K562 (cell line): ENCODE results near the gene AP3B2. TPM values are rescaled to one million over a fixed set of nuclear protein-coding genes. Genes with fewer than 3 reads are reported as not detected.

Source experiments
- ATAC-seq: fragments of 200-7000 bp; cut with Tn5 transposase; 3 replicates; pipeline ENCODE4 v1.9.1; 2020; ENCODE audit warnings: moderate library complexity
- BruUV-seq: library from RNA; stranded (reverse); fragments of 400-500 nt; replicated peaks from 2 replicates; lab custom pipeline; 2021; lab: Mats Ljungman, UMichigan
- CTCF ChIA-PET: fragments of 300-600 bp; formaldehyde crosslinking; extraction: SDS; loops from one replicate; lab custom pipeline; 2021; ENCODE audit warnings: low intra/inter-chr PET ratio; lab: Yijun Ruan, JAX
- POLR2A ChIA-PET: fragments of 300-600, 350-650 bp; sonication (Branson Sonifier 250); formaldehyde crosslinking; extraction: SDS; loops from one replicate; lab custom pipeline; 2021; ENCODE audit warnings: antibody characterized with exemption, inconsistent platforms; lab: Yijun Ruan, JAX
- DNase-seq, 4 experiments: peaks; one replicate each; pipeline versions ENCODE4 v3.0.0 to v3.0.0-alpha.2; 2011 to 2018; ENCODE audit warnings: low spot score in 3 of 4, mixed read lengths in 3 of 4; ENCODE audit errors: extremely low read depth in 1 of 4
- FAIRE-seq: peaks from 2 replicates; lab custom pipeline; 2011; peaks lifted over from hg19 to GRCh38; lab: Jason Lieb, UNC
- H2AFZ ChIP-seq: 2 replicates; pipeline ENCODE4 v1.6.0; 2011; ENCODE audit warnings: low read depth, low read length, control low read depth, inconsistent platforms
- H3K27ac ChIP-seq: fragments of 200-600 bp; 3 replicates; pipeline ENCODE4 v1.8.0; 2011; ENCODE audit warnings: low read depth, mild to moderate bottlenecking, control low read depth, inconsistent platforms, low read length, moderate library complexity, mixed read lengths; ENCODE audit errors: extremely low read depth
- H3K27me3 ChIP-seq, 2 experiments: fragments of 300-600 bp in 1 of 2; 2 replicates in 1 of 2; 3 replicates in 1 of 2; pipeline versions ENCODE4 v1.6.0 to v1.8.0; 2011; ENCODE audit warnings: inconsistent platforms in 2 of 2, low read length in 2 of 2, mild to moderate bottlenecking in 1 of 2, mixed read lengths in 1 of 2, moderate library complexity in 1 of 2; ENCODE audit not compliant: control insufficient read depth in 2 of 2, insufficient read depth in 2 of 2
- H3K36me3 ChIP-seq: fragments of 300-600 bp; 3 replicates; pipeline ENCODE4 v1.8.0; 2011; ENCODE audit warnings: mild to moderate bottlenecking, low read length, inconsistent platforms; ENCODE audit not compliant: control insufficient read depth, insufficient read depth
- H3K4me1 ChIP-seq, 2 experiments: fragments of 200-600 bp in 1 of 2; replicated peaks in 1 of 2; 2 replicates in 1 of 2; 3 replicates in 1 of 2; pipeline versions ENCODE4 v1.5.1 to v1.8.0; 2011; ENCODE audit warnings: inconsistent platforms in 2 of 2, low read length in 2 of 2, mild to moderate bottlenecking in 1 of 2, mixed read lengths in 1 of 2, moderate library complexity in 1 of 2; ENCODE audit not compliant: control insufficient read depth in 2 of 2, insufficient read depth in 2 of 2
- H3K4me2 ChIP-seq: 2 replicates; pipeline ENCODE4 v1.6.1; 2011; ENCODE audit warnings: low read length, control low read depth, inconsistent platforms, mixed read lengths; ENCODE audit not compliant: insufficient read depth
- H3K4me3 ChIP-seq: fragments of 200-600 bp; sonication (generic), shearing (Covaris generic); 2 replicates; pipeline ENCODE4 v1.5.1; 2016; ENCODE audit warnings: control low read depth, inconsistent platforms
- H3K79me2 ChIP-seq: fragments of 200-600 bp; 3 replicates; pipeline ENCODE4 v1.8.0; 2011; ENCODE audit warnings: low read length, inconsistent platforms; ENCODE audit not compliant: control insufficient read depth, insufficient read depth
- H3K9ac ChIP-seq, 2 experiments: 2 replicates each; pipeline versions ENCODE4 v1.6.0 to v1.6.1; 2011; ENCODE audit warnings: low read depth in 2 of 2, low read length in 2 of 2, control low read depth in 1 of 2, inconsistent platforms in 1 of 2, mild to moderate bottlenecking in 1 of 2, mixed read lengths in 1 of 2; ENCODE audit not compliant: insufficient read depth in 1 of 2
- H3K9me1 ChIP-seq: one replicate; pipeline ENCODE4 v1.6.0; 2011; ENCODE audit warnings: inconsistent platforms, mild to moderate bottlenecking, low read length, moderate library complexity; ENCODE audit not compliant: control insufficient read depth, insufficient read depth
- H3K9me3 ChIP-seq: replicated peaks from 2 replicates; pipeline ENCODE4 v1.5.1; 2011; ENCODE audit warnings: low read depth, low read length, inconsistent platforms; ENCODE audit not compliant: control insufficient read depth, insufficient read depth
- H4K20me1 ChIP-seq: replicated peaks from 2 replicates; pipeline ENCODE4 v1.6.1; 2011; ENCODE audit warnings: low read length, inconsistent platforms, mixed read lengths; ENCODE audit not compliant: control insufficient read depth, insufficient read depth
- CGGBP1 ChIP-seq: fragments of 250-450 bp; sonication (Bioruptor Pico); IDR thresholded peaks from 2 replicates; pipeline ENCODE4 v1.9.0; 2021; ENCODE audit warnings: mild to moderate bottlenecking
- CHD1 ChIP-seq: fragments of 200-600 bp; sonication (generic); IDR thresholded peaks from one replicate; pipeline ENCODE4 v1.6.1; 2012; ENCODE audit warnings: mild to moderate bottlenecking, moderate library complexity, low read length, inconsistent platforms
- COPS2 ChIP-seq: fragments of 450-650 bp; conservative IDR thresholded peaks from 2 replicates; pipeline ENCODE4 v1.6.1; 2016; ENCODE audit warnings: mild to moderate bottlenecking, moderate library complexity
- CTCF ChIP-seq, 3 experiments: IDR thresholded peaks in 2 of 3; conservative IDR thresholded peaks in 1 of 3; 2 replicates each; pipeline ENCODE4 v1.5.1; 2011 to 2012; ENCODE audit warnings: low read length in 3 of 3, mild to moderate bottlenecking in 3 of 3, control low read depth in 2 of 3, improper control_type of control experiment in 1 of 3, inconsistent platforms in 1 of 3, low read depth in 1 of 3, mixed read lengths in 1 of 3, moderate library complexity in 1 of 3; ENCODE audit not compliant: insufficient read depth in 2 of 3
- HDAC2 ChIP-seq: fragments of 450-650 bp; IDR thresholded peaks from 2 replicates; pipeline ENCODE4 v1.6.1; 2016; ENCODE audit warnings: mild to moderate bottlenecking
- KAT7 ChIP-seq: sonication (generic); formaldehyde crosslinking; IDR thresholded peaks from 2 replicates; pipeline ENCODE4 v1.8.0; 2022; ENCODE audit warnings: missing genetic modification reagents, mild to moderate bottlenecking, borderline replicate concordance
- MECOM ChIP-seq: fragments of 250-450 bp; sonication (Bioruptor Pico); IDR thresholded peaks from 2 replicates; pipeline ENCODE4 v1.8.0; 2022; ENCODE audit warnings: inconsistent platforms
- SRSF1 ChIP-seq: fragments of 200-400 bp; formaldehyde crosslinking; IDR thresholded peaks from 2 replicates; pipeline ENCODE4 v1.6.1; 2017; ENCODE audit warnings: mild to moderate bottlenecking, low read depth, low read length, moderate library complexity
- TEAD4 ChIP-seq, 2 experiments: sonication (generic) in 1 of 2; formaldehyde crosslinking in 1 of 2; IDR thresholded peaks; 2 replicates each; pipeline versions ENCODE4 v1.6.1 to v1.8.0; 2012 to 2022; ENCODE audit warnings: borderline replicate concordance in 1 of 2, inconsistent platforms in 1 of 2, low read length in 1 of 2, mild to moderate bottlenecking in 1 of 2, missing genetic modification reagents in 1 of 2
- TOE1 ChIP-seq, 2 experiments: fragments of 450-650 bp in 1 of 2; sonication (generic) in 1 of 2; formaldehyde crosslinking in 1 of 2; IDR thresholded peaks; 2 replicates each; pipeline versions ENCODE4 v1.7.1 to v1.8.0; 2016 to 2022; ENCODE audit warnings: borderline replicate concordance in 2 of 2, mild to moderate bottlenecking in 2 of 2, antibody characterized with exemption in 1 of 2, inconsistent platforms in 1 of 2, low read depth in 1 of 2, missing genetic modification reagents in 1 of 2, moderate library complexity in 1 of 2
- U2AF1 ChIP-seq: fragments of 200-400 bp; formaldehyde crosslinking; optimal IDR thresholded peaks from 2 replicates; pipeline ENCODE3; 2017; ENCODE audit warnings: mild to moderate bottlenecking, low read depth, low read length, moderate library complexity
- ZFX ChIP-seq: sonication (generic); formaldehyde crosslinking; IDR thresholded peaks from 2 replicates; pipeline ENCODE4 v1.8.0; 2022; ENCODE audit warnings: mild to moderate bottlenecking, missing genetic modification reagents, moderate library complexity
- ZNF311 ChIP-seq: fragments of 250-450 bp; sonication (Bioruptor Pico); IDR thresholded peaks from 2 replicates; pipeline ENCODE4 v1.4.0; 2020; ENCODE audit warnings: mild to moderate bottlenecking, moderate library complexity
- WGBS: fragments of 100-300 bp; shearing (Covaris generic); methylation state at CpG from one replicate; pipeline ENCODE4 v1.1.6; 2016; ENCODE audit warnings: low coverage, mixed read lengths; ENCODE audit not compliant: insufficient coverage; ENCODE audit errors: missing lambda C conversion rate; 5-methylcytosine and 5-hydroxymethylcytosine counted together
- in situ Hi-C: fragments of 300-500 bp; cut with MboI; formaldehyde crosslinking; loops from 4 replicates; pipeline ENCODE4 v1.15.0; 2018; ENCODE audit warnings: inconsistent platforms, mixed read lengths
- intact Hi-C: fragments of 100-400 bp; cut with micrococcal nuclease; formaldehyde crosslinking; loops from 2 replicates; pipeline ENCODE4 v1.14.2; 2022
- polyA plus RNA-seq, 8 experiments: library from polyadenylated mRNA; depleted of rRNA in 4 of 8; stranded (reverse) in 5 of 8; unstranded in 3 of 8; fragments of >200 nt; fragmentation: Nextera tagmentation in 2 of 8; fragmentation: Illumina TruSeq in 1 of 8; extraction: Ambion mirVana in 2 of 8; extraction: Trizol in 1 of 8; gene quantifications; 2 replicates each; pipeline versions ENCODE4 v1.2.1 to v1.2.3, GENCODE V29; 2011 to 2014; ENCODE audit warnings: inconsistent platforms in 1 of 8, missing spikeins in 1 of 8
- total RNA-seq, 7 experiments: library from RNA; depleted of rRNA in 6 of 7; stranded (reverse); fragments of >200 nt in 6 of 7; fragmentation: Illumina TruSeq in 2 of 7; extraction: Trizol in 2 of 7; gene quantifications; 2 replicates each; pipeline versions ENCODE4 v1.2.1 to v1.2.3, GENCODE V29; 2011 to 2021; ENCODE audit warnings: low replicate concordance in 1 of 7

Gene AP3B2
- total and polyA plus RNA-seq, 9 of the 15 experiments (the other 6 are each of a cell fraction or from before 2014, with no cell fraction given), result 0.03 to 0.15 (median 0.10) TPM; not detected in 2

DNA sequence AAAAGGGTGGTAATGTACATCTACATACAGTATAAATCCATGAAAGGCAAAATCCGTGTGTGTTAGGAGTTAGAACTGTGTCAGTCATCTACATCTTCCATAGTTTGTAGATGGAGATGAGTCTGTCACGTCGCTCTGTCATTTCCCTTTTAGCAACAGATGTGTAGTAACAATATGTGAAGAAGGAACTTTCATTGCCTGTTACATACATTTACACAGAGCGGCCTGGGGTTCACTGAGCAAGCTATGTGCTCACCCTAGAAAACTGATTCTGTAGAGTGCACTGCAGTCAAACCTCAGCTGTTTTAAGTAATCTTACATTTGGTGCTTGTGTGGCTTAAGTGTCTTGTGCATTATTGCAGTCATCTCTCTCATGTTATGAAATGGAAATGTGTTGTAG, 41.6 kb upstream of the AP3B2 start:
- peak overlapping the region; percentile 95 to 98 for H3K9ac ChIP-seq

GRCh38 chr15:82750831-82751180, 41.1 kb upstream of the AP3B2 start:
- under 1% methylated on average over 8 of the region's 8 CpGs for WGBS
- peaks cover 65% of the 10 kb centered on the region for H3K79me2 ChIP-seq
- peaks cover 52% of the 10 kb centered on the region for H3K36me3 ChIP-seq
- H3K9ac ChIP-seq, result peak overlapping the region; percentile 95 to 98
- ChIA-PET CTCF (no interaction called here), POLR2A (interaction anchor here (0.6 to 3.6 kb wide), 20 partner anchors 10 to 211 kb away, joined by 3 to 37 read pairs (median 4); partner anchors contain the start of gene RPS17)
- peaks cover 9 to 10% of the 10 kb centered on the region in 2 experiments; a peak in 4 of 5 replicates for H3K4me1 ChIP-seq
- FAIRE-seq (no peak), ATAC-seq (peak; percentile 22), DNase-seq (peak in 3 of 4 experiments; percentile 23 to 42 (median 27))
- peaks cover 3% of the 10 kb centered on the region; the same call in 1 of the 2 replicates for H4K20me1 ChIP-seq
- no peaks in the 10 kb centered on the region for H3K9me1 ChIP-seq
- H3K4me2 ChIP-seq, result peak overlapping the region; percentile 99
- in situ Hi-C loops (no loop called here), intact Hi-C loops (loop anchor here (2.0 kb wide), 1 partner anchor 60 kb away; no protein-coding TSS in a partner anchor)
- H3K27ac ChIP-seq, result peak overlapping the region; percentile 96
- peak overlapping the region; percentile 92 for H3K4me3 ChIP-seq
- BruUV-seq, result TSS peak; percentile 69
- no peaks in the 10 kb centered on the region for H3K27me3 ChIP-seq
- H2AFZ ChIP-seq, result peak overlapping the region; percentile 92
- no peaks in the 10 kb centered on the region for H3K9me3 ChIP-seq
- TF ChIP-seq CHD1, result peak; percentile 37
- no peak for TF ChIP-seq SRSF1
- no peak for TF ChIP-seq COPS2
- TF ChIP-seq MECOM (CRISPR knock-in tag), result no peak
- no peak for TF ChIP-seq U2AF1
- TF ChIP-seq ZFX (CRISPR knock-in tag), result peak; percentile 51
- TF ChIP-seq HDAC2, result 0 out of 2 replicates have a peak, but pooled peaks have one; percentile 1
- peak; percentile 19; the same call in 1 of the 2 replicates for TF ChIP-seq KAT7 (CRISPR knock-in tag)
- no peak for TF ChIP-seq TOE1 (IDR thresholded peaks at IDR 0.05; ENCODE audit: borderline replicate concordance)
- no peak for TF ChIP-seq TOE1 (CRISPR knock-in tag; IDR thresholded peaks at IDR 0.05; ENCODE audit: borderline replicate concordance, low read depth)
- 0 out of 6 replicates have a peak, but pooled peaks of 2 of the 3 experiments have one; percentile 11 to 13 for TF ChIP-seq CTCF (IDR thresholded peaks at IDR 0.05 in 2 of 3, conservative IDR thresholded peaks at IDR 0.05 in 1 of 3; ENCODE audit: insufficient read depth in 2 of 3, low read depth in 1 of 3, low read length in 3 of 3)

More for the DNA sequence above, 41.6 kb upstream of the AP3B2 start:
- CTCF ChIA-PET, result no interaction called here
- intact Hi-C loops (loop anchor here (2.0 kb wide), 1 partner anchor 59 kb away; no protein-coding TSS in a partner anchor), in situ Hi-C loops (no loop called here)
- no peak for FAIRE-seq
- TF ChIP-seq CGGBP1 (no peak), ZNF311 (CRISPR knock-in tag) (no peak), TEAD4 (IDR thresholded peaks at IDR 0.05; ENCODE audit: low read length) (no peak), TEAD4 (CRISPR knock-in tag; IDR thresholded peaks at IDR 0.05; ENCODE audit: borderline replicate concordance) (no peak), CHD1 (peak; percentile 0)
- Histone ChIP-seq H2AFZ (no peak overlapping the region; the same call in 1 of the 2 replicates), H3K4me3 (peak overlapping the region; percentile 92), H3K27me3 (no peaks in the 10 kb centered on the region), H3K36me3 (peaks cover 57% of the 10 kb centered on the region), H3K4me2 (peak overlapping the region; percentile 99), H3K4me1 (peaks cover 9 to 10% of the 10 kb centered on the region in 2 experiments; a peak in 4 of 5 replicates), H3K27ac (peak overlapping the region; percentile 96), H4K20me1 (peaks cover 3% of the 10 kb centered on the region; the same call in 1 of the 2 replicates), H3K79me2 (peaks cover 70% of the 10 kb centered on the region), H3K9me1 (no peaks in the 10 kb centered on the region), H3K9me3 (no peaks in the 10 kb centered on the region)
- BruUV-seq, result no TSS peak
- ATAC-seq, result no peak
- DNase-seq, result no peak
- POLR2A ChIA-PET, result interaction anchor here (0.6 to 3.6 kb wide), 11 partner anchors 10 to 211 kb away, joined by 3 to 37 read pairs (median 5); partner anchors contain the start of gene RPS17
- WGBS, result 0% methylated on average over 4 of the region's 4 CpGs
